ENCODE data around the gene SLC4A8. TPM values are rescaled to one million over a fixed set of nuclear protein-coding genes. Genes with fewer than 3 reads are reported as not detected.

The SLC4A8 gene
- total RNA-seq, 2 experiments from 2014 or later = 1.3 to 1.8 TPM

DNA sequence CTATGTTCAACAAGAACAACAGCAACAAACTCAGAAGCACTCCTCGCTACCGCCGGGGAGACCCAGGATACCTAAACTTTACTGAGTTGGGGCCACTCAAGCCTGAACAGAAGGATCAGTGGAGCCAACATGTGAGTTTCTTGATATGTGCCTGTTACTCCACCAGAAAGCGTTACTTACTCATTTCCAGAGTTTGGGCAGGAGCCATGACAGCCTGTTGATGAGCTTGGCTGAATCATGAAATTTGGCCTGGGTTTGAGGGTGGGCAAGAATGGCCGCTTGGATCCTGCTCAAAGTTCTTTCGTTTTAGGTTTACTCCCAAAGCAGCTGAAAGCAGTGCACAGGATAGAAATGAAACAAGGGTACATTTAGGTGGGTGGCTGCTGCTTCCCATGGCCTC is 21.5 kb upstream of the SLC4A8 start:
- no peak overlapping the region for H3K4me3 Mint-ChIP-seq
- TF ChIP-seq, protein P1, sequence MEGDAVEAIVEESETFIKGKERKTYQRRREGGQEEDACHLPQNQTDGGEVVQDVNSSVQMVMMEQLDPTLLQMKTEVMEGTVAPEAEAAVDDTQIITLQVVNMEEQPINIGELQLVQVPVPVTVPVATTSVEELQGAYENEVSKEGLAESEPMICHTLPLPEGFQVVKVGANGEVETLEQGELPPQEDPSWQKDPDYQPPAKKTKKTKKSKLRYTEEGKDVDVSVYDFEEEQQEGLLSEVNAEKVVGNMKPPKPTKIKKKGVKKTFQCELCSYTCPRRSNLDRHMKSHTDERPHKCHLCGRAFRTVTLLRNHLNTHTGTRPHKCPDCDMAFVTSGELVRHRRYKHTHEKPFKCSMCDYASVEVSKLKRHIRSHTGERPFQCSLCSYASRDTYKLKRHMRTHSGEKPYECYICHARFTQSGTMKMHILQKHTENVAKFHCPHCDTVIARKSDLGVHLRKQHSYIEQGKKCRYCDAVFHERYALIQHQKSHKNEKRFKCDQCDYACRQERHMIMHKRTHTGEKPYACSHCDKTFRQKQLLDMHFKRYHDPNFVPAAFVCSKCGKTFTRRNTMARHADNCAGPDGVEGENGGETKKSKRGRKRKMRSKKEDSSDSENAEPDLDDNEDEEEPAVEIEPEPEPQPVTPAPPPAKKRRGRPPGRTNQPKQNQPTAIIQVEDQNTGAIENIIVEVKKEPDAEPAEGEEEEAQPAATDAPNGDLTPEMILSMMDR (IDR thresholded peaks at IDR 0.05) = no peak
- H3K4me1 Mint-ChIP-seq (ENCODE audit: low read depth) = peaks cover 6% of the 10 kb centered on the region
- no peaks in the 10 kb centered on the region for H3K36me3 Mint-ChIP-seq (ENCODE audit: low read depth)
- no peaks in the 10 kb centered on the region for H3K9me3 Mint-ChIP-seq
- no peaks in the 10 kb centered on the region for H3K27me3 Mint-ChIP-seq
- CTCF ChIA-PET = no interaction called here
- Histone ChIP-seq H3K9me3 (ENCODE audit: control insufficient read depth in 1 of 2, insufficient read depth in 1 of 2, low read length in 2 of 2) (no peaks in the 10 kb centered on the region), H3K27me3 (ENCODE audit: control insufficient read depth in 1 of 2, insufficient read depth in 2 of 2, low read length in 2 of 2) (no peaks in the 10 kb centered on the region), H3K36me3 (ENCODE audit: insufficient read depth, low read length) (no peaks in the 10 kb centered on the region), H3K4me3 (ENCODE audit: low read length) (no peak overlapping the region), H3K4me1 (ENCODE audit: insufficient read depth, low read length) (no peaks in the 10 kb centered on the region), H3K27ac (ENCODE audit: low read depth in 1 of 2, low read length in 2 of 2) (no peak overlapping the region)
- DNase-seq (no peak), ATAC-seq (ENCODE audit: poor library complexity) (no peak)
- H3K27ac Mint-ChIP-seq = no peak overlapping the region
- intact Hi-C loops (cut with DNase I, micrococcal nuclease) = no loop called here
- POLR2A ChIA-PET = no interaction called here

DNA sequence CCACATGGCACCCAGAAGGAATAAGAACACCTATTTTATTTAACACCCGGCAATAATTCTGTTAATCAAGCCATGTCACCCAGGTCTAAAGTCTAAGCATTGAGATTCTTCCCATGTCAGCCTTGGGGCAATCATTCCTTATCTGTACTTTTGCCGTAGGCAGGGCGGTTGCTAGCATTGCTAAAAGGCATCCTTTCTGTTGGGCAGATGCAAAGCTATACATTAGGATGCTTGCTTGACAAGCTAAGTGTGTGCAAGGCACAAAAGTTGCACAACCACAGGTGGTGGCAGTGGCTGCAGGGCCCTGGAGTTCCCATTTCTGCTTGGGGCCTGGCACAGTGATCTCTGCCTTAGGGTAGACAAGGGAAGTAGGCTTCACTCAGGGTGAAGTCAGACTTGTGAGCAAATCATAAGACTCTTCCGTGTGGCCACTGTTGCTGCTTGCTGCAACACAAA is 20.9 kb upstream of the SLC4A8 start:
- H3K4me1 Mint-ChIP-seq (ENCODE audit: low read depth) = peaks cover 6% of the 10 kb centered on the region
- CTCF ChIA-PET = no interaction called here

DNA sequence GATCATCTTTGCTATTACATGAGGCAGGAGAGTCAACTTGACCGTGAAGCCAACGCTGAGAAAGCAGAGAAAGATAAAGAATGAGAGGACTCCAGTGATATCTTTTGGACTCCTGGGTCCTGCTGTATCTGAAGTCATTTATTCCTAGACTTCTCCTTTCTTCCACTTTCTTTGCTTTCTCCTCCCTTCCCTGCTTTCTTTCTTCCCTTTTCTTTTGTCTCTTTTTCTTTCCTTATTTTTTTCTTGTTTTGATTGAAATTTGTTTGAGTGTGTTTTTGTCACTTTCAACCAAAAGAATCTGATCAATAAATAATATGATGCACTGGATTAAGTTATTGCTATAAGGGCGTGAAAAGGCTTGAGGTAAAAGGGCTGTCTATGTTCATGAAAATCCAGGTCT is 20.0 kb upstream of the SLC4A8 start:
- no peak overlapping the region for H3K27ac Mint-ChIP-seq
- no peaks in the 10 kb centered on the region for H3K4me1 ChIP-seq (ENCODE audit: insufficient read depth, low read length)
- TF ChIP-seq, protein P1 (IDR thresholded peaks at IDR 0.05) = no peak
- no peak for DNase-seq
- no peaks in the 10 kb centered on the region for H3K36me3 Mint-ChIP-seq (ENCODE audit: low read depth)
- no peaks in the 10 kb centered on the region for H3K36me3 ChIP-seq (ENCODE audit: insufficient read depth, low read length)
- POLR2A ChIA-PET = interaction anchor here (0.7 kb wide), 1 partner anchor 120 kb away, joined by 3 read pairs; no protein-coding TSS in a partner anchor
- H3K4me3 ChIP-seq (ENCODE audit: low read length) = no peak overlapping the region
- no peaks in the 10 kb centered on the region for H3K27me3 ChIP-seq (ENCODE audit: control insufficient read depth in 1 of 2, insufficient read depth in 2 of 2, low read length in 2 of 2)
- no peaks in the 10 kb centered on the region for H3K9me3 Mint-ChIP-seq
- no peak overlapping the region for H3K27ac ChIP-seq (ENCODE audit: low read depth in 1 of 2, low read length in 2 of 2)
- CTCF ChIA-PET = no interaction called here
- intact Hi-C loops (cut with DNase I, micrococcal nuclease) = no loop called here
- no peak overlapping the region for H3K4me3 Mint-ChIP-seq
- H3K9me3 ChIP-seq (ENCODE audit: control insufficient read depth in 1 of 2, insufficient read depth in 1 of 2, low read length in 2 of 2) = no peaks in the 10 kb centered on the region
- ATAC-seq (ENCODE audit: poor library complexity) = no peak
- H3K27me3 Mint-ChIP-seq = no peaks in the 10 kb centered on the region
- H3K4me1 Mint-ChIP-seq (ENCODE audit: low read depth) = peaks cover 6% of the 10 kb centered on the region

More for the DNA sequence above, 20.9 kb upstream of the SLC4A8 start:
- Histone ChIP-seq H3K27ac (ENCODE audit: low read depth in 1 of 2, low read length in 2 of 2) (no peak overlapping the region), H3K9me3 (ENCODE audit: control insufficient read depth in 1 of 2, insufficient read depth in 1 of 2, low read length in 2 of 2) (no peaks in the 10 kb centered on the region), H3K27me3 (ENCODE audit: control insufficient read depth in 1 of 2, insufficient read depth in 2 of 2, low read length in 2 of 2) (no peaks in the 10 kb centered on the region), H3K4me3 (ENCODE audit: low read length) (no peak overlapping the region), H3K36me3 (ENCODE audit: insufficient read depth, low read length) (no peaks in the 10 kb centered on the region), H3K4me1 (ENCODE audit: insufficient read depth, low read length) (no peaks in the 10 kb centered on the region)
- DNase-seq (peak in 2 of 14 experiments; percentile 41 to 52), ATAC-seq (ENCODE audit: poor library complexity) (no peak)
- no peak overlapping the region for H3K27ac Mint-ChIP-seq
- POLR2A ChIA-PET = no interaction called here
- H3K9me3 Mint-ChIP-seq = no peaks in the 10 kb centered on the region
- TF ChIP-seq, protein P1 (IDR thresholded peaks at IDR 0.05) = no peak
- intact Hi-C loops (cut with DNase I, micrococcal nuclease) = no loop called here
- no peak overlapping the region for H3K4me3 Mint-ChIP-seq
- no peaks in the 10 kb centered on the region for H3K36me3 Mint-ChIP-seq (ENCODE audit: low read depth)
- H3K27me3 Mint-ChIP-seq = no peaks in the 10 kb centered on the region

Data from CD4-positive, alpha-beta T cell (primary cell).